NCI-H128 (cell line): ENCODE measurements around the gene INPP5D.
"Not testable (repeated sequence)": the region's sequence is repeated elsewhere in the genome, so short reads cannot be mapped to it uniquely, and the experiment has no call there.

ENCODE experiments used
- DNase-seq: peaks from one replicate; lab custom pipeline; 2025; ENCODE audit not compliant: unreplicated experiment; lab: John Stamatoyannopoulos, UW

Gene INPP5D

DNA sequence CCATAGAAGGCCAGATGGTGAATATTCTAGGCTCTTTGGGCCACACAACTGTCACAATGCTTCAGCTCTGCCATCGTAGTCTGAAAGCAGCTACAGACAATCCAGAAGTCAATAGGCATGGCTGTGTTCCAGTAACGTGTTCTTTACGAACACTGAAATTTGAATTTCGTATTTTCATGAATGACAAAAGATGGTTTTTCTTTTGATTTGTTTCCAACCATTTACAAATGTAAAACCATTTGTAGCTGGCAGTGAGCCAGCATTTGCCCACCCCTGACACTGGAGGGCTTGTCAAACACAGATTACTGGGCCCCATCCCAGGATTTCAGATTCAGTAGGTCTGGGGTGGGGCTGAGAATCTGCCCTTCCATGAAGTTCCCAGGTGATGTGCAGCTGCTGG is 108.3 kb downstream of the INPP5D start:
- no peak for DNase-seq

DNA sequence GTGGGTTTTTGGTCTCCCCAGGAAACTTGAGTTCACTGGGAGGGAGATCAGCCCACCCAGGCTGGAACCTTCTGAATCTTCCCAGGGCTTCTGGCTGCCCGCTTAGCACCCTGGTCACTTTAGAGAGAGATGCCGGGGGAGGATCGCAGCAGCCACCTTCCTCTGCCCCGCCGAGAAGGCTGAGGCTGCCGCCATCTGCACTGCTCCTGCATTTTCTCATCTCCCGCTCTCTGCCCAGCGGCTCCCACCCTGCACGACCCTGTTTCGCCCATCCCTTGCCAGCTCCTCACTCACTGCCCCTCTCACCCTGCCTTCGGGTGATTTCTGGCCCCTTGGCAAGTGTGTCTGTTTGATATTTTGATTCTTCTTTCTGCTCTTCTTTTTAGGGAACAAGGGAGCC is 108.8 kb downstream of the INPP5D start:
- DNase-seq, result no peak

DNA sequence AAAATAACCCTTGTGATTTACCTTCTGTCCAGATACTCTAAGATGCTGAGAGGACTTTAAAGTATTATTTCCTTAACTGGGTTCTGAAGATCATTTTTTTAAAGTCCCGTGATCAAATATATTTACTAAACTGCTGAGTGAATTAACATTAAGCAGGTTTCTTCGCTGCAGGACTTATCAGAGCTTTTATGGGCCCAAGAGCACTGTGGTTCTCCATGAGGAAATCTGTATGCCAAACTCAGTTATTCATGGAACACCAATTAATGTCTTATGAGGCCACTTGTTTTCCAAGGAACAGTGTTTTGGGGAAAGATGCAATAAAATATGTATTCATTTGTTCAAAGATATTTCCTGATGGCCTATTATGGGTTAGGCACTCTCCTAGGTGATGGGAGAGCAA is 111.2 kb downstream of the INPP5D start:
- DNase-seq, result no peak

DNA sequence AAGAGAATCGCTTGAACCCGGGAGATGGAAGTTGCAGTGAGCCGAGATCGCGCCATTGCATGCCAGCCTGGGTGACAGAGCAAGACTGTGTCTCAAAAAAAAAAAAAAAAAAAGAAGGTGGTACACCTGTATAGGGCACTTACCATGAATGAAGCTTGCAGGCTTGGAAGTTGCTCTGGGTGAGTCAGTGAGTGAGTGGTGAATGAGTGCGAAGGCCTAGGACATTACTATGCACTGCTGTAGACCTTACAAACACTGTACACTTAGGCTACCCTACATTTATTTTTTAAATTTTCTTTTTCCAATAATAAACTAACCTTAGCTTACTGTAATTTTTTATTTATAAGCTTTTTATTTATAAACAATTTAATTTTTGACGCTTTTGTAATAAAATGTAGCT is 113.0 kb downstream of the INPP5D start:
- no peak for DNase-seq

DNA sequence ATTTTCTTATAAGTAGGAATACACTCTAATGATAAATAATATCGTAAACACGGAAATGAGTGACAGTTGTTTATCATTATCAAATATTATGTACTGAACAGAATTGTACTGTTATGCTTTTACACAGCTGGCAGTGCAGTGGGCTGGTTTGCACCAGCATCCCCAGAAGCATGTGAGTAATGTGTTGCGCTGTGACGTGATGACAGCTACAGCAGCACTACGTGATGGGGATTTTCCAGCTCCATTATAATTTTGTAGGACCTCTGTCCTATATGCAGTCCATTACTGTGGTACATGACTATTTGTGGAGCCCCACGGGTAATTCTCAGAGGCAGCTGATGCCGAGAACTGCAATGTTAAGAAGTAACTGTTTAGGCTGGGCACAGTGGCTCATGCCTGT is 114.0 kb downstream of the INPP5D start:
- no peak for DNase-seq

DNA sequence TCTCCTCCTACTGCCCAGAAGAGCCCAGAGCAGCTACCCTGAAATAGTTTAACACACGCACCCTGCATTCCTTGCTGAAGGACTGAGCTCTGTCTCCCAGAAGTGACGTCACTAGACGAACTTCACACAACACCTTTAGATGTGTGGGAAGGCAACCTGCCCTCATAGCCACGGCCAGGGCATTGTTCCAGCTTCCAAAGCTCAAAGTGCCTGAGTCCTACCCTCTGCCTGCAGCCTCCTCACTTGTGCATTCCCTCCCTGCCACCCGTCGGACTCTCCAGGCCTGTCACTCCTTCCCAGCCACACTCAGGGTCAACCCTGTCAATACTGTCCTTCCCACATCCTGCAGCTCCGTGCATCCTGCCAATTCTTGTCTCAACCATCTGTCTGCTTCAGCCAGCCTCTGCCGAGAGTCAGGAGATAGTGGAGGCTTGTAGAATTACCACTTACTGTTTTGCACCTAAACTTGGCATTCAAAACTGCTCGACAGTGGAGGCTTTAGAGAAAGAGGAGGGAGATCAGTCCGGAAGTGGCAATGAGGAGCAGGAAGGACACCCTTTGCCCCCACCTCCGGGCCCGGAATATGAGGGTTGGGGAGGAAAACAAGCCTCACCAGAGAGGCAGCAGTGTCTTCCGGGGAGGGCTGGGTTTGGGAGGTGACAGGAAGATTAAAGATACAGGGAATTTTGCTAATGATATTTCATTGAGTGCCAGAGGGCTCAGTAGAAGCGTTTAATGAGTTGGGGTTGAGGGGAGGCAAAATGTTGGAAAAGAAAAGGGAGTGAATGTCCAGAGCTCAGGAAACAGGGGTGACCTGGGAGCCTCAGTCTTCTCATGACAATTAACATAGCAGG is 119.1 kb downstream of the INPP5D start:
- no peak for DNase-seq

DNA sequence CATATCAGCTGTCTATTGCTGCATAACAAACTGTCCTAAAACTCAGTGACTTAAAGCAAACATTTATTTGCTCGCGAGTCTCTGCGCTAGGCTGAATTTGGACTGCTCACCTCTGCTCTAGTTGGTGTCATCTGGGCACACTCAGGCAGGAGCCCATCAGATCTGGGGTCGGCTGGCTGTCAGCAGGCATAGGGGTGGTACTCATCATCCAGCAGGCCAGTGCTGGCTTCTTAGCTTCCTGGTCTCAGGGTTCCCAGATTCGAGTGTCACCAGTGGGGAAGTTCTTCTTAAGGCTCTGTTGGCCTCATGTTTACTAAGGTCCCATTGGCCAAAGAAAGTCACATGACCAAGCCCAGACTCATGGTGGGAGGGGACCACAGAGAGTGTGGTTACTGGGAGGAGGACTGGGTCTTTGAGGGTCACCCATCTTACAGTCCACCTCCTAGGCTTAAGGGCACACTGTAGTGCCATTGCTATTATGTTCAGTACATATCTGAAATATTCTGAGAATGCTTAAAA is 119.8 kb downstream of the INPP5D start:
- DNase-seq, result no peak

DNA sequence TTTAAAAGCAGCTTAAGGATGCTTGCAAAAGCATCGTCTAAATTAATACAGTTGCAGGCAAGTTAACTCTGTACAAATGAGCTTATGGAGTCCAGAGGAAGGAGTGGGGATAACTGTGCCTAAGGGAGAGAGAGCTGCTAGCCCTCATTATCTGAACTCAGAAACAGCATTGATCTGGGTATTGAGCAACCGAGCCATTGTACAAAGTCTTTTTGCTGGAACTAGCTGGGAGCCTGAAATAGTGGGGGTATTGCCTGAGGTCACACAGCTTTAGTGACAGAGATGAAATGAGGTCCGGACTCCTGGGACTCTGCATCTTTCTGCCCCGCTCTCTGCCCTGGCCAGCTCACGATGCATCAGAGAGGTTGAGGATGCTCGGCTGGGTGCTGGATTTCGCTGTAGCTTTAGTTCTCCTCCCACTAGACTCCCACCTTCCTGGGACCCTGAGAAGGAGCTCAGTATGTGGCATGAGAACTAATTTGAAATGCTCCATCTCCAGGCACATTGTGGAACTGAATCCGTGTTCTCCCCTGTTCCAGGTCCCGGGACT is 123.8 kb downstream of the INPP5D start:
- no peak for DNase-seq

DNA sequence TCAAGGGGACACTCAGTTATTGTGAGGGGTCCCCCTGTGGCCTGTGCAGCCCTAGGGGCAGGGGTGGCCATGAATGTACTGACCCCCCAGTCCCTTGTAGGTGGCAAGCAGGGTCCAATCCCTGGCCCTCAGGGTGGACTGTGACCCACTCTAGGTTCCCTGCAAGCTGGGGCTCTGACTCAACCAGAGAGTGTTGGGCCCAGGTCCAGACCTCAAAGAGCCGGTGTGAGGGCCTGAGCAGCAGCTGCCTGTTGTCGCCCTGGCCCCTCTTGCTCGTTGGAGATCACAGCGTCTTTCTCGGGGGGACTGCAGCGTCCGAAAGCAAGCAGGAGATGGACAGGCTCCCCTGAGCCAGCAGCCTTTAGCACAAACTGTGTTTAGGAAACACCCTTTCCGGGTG is 124.5 kb downstream of the INPP5D start:
- DNase-seq, result no peak

DNA sequence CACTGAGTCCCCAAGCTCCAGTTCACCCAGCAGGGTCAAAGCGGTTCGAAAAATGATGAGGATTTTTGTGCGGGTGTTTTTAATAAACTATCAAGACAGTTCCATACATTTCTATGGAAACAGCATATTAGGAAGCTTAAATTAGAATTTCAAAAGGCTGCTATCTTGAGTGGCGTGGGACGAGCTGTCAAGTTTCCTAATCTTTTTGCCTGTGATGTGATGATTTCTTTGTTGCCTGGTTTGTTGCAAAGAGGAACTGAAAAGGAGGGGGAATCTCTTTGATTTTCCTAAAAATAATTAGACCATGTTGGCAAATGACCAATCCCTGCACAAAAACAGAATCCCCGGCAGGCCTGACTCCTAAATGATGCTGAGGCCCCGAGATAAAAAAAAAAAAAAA is 125.2 kb downstream of the INPP5D start:
- no peak for DNase-seq

DNA sequence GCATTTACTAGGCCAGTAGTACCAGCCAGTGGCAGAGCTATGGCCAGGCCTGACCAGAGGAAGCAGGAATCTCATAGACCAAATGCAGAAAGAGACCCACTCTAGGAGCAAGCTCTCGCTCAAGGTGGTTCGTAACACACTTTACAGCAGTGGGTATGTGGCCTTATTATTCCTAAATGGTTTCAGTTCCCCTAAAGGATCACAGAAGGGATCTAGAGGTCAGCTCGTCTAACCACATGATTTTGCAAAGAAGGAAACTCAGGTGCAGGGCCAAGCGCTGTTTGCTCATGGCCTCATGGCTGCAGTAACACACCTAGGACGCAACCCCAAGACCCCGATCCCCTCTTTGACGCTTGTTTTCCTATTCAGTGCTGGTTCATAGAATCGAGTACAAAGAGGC is 125.8 kb downstream of the INPP5D start:
- no peak for DNase-seq

DNA sequence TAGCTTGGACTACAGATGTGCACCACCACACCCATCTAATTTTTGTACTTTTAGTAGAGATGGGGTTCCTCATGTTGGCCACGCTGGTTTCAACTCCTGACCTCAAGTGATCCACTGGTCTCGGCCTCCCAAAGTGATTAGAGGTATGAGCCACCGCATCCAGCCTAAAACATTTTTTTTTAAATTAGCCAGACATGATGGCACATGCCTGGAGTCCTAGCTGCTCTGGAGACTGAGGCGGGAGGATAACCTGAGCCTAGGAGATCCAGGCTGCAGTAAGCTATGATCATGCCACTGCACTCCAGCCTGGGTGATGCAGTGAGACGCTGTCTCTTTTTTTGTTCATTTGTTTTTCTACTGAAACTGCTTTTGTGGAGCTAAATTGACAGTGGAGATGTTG is 126.7 kb downstream of the INPP5D start:
- DNase-seq, result no peak

DNA sequence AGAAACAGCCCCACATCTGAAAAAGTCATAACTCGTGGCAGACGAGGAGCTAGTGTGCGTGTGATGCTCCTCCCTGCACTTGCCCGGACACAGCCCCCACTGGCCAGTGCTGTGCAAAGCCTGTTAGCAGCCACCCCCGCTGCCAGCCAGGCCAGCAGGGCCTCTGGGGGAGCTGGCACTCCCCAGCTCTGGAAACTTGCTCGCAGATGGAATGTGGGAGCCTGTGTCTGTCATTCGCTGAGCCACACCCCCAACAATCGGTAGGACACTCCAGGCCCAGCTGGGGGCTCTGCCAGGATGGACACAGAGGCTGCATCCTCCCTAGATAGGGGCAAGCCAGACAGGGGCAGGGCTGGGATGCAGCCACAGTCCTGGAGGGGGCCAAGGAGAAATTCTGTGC is 128.9 kb downstream of the INPP5D start:
- no peak for DNase-seq

DNA sequence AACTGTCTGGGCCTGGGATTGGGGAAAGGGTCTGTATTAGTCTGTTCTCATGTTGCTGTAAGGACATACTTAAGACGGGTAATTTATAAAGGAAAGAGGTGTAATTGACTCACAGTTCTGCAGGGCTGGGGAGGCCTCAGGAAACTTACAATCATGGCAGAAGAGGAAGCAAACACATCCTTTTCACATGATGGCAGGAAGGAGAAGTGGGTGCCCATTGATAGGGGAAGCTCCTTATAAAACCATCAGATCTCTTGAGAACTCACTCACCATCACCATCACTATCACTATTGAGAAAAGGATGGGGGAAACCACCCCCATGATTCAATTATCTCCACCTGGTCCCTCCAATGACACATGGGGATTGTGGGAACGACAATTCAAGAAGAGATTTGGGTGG is 130.9 kb downstream of the INPP5D start:
- not testable (repeated sequence) for DNase-seq

DNA sequence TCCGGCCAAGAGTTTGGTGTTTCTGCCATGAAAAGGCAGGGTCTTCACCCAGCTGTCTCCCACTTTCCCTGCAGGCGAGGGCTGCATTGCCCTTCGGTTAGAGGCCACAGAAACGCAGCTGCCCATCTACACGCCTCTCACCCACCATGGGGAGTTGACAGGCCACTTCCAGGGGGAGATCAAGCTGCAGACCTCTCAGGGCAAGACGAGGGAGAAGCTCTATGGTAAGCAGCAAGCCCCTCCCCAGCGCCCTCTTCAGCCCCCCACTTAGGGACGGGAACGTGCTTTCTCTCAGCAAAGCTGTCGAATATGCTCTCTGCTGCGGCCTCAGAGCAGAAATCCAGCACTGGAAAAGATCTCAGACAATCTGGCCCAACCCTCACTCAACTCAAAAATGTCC is 133.6 kb downstream of the INPP5D start:
- DNase-seq, result no peak

DNA sequence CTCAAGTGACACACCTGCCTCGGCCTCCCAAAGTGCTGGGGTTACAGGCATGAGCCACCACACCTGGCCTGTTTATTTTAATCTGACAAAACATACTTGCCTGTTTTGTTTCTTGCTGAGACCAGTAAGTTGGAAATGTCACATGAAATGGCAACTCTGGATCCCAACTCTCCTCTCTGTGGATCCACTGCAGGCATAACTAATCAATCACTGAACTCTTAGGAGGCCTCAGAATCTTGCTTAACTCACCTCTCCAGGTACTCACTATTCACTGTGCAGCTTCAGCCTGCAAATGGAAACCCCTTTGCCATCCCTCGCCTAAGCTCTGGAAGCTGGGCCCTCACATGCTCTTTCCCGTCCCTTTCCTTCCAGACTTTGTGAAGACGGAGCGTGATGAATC is 134.9 kb downstream of the INPP5D start:
- no peak for DNase-seq

DNA sequence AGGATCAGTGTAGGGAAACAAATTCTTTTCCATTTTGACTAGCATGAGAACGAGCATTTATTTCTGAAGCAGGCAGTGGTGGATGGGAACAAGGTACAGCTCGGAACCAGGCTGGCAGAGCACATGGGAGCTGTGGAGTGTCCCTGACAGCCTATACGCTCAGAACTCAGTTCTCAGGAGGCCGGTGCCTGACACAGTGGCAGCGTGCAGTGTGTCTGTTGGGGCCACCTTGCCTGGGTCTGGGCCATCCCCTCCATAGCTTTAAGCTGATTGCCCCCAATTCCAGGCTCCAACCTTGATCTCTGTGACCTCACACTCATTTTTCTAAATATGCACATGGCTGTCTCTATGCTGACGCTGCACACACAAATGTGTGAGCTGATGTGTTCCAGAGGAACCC is 136.9 kb downstream of the INPP5D start:
- no peak for DNase-seq

DNA sequence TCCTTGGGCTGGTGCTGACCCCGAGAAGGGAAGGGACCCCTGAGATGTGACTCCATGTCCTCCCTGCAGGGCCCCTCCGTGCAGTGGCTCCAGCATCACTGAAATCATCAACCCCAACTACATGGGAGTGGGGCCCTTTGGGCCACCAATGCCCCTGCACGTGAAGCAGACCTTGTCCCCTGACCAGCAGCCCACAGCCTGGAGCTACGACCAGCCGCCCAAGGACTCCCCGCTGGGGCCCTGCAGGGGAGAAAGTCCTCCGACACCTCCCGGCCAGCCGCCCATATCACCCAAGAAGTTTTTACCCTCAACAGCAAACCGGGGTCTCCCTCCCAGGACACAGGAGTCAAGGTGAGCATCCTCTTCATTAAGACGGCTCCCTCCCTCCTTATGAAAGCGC is 137.9 kb downstream of the INPP5D start:
- DNase-seq, result no peak

DNA sequence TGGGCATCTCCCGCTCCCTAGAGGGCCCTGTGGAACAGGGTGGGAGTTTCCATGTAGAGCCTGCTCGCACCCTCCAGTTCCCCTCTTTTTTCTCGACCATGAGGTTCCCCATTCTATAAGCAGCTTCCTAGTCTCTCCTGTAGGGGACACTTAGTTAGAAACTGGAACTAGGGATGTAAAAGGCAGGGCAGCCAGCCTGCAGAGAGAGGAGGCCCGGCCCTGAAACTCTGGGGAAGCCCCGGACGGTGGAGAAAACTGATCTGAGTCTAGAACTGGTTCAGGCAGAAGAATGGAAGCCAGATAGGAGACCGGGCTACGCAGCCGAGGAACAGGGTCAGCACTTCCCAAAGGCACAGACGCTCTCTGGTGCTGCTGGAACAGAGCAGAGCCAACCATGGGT is 139.7 kb downstream of the INPP5D start:
- no peak for DNase-seq

DNA sequence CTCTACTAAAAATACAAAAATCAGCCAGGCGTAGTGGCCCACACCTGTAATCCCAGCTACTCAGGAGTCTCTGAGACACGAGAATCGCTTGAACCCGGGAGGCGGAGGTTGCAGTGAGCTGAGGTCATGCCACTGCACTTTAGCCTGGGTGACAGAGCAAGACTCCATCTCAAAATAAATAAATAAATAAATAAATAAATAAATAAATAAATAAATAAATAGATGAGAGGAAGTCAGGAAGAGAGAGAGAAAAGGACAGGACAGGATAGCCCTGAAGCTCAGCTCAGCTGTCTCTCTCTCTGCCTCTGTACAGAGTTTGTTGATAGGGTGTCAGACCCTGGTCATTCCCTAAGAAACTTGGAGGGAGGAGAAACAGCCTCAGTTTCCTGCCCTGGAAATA is 140.6 kb downstream of the INPP5D start:
- DNase-seq, result not testable (repeated sequence)

DNA sequence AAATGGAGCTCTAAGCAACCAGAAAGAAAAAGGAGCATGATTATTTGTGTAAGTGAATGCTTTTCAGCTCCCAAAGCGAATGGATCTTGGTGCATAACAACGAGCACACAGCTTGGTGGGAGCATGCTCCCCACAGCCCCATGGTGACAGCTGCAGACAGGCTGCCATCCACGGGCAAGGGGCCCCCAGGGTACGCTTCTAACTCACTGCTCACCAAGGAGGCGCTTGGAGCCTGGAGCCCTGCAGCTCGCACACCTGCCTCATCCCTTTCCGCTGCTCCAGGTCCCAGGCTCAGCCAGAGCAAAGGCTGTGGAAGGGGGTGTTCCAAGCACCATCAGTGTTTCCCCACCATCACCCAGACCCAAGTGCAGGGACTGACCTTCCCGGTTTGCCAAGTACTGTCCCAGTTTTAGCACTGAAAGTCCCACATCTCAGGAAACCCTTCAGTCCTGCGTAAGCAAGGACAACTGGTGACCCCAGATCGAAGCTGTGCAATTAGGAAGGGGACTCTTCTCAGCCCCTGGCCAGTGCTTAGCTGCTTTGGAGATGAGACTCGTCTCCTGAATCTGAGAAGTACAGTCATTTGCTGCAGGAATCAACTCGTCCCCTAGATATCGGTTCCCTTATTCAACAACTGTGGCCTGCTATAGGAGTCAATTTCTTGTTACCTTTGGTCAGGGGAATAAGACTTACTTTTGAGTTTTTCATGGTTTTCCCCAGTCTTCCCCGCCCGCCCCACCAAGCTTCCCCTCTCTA is 141.3 kb downstream of the INPP5D start:
- DNase-seq, result no peak

DNA sequence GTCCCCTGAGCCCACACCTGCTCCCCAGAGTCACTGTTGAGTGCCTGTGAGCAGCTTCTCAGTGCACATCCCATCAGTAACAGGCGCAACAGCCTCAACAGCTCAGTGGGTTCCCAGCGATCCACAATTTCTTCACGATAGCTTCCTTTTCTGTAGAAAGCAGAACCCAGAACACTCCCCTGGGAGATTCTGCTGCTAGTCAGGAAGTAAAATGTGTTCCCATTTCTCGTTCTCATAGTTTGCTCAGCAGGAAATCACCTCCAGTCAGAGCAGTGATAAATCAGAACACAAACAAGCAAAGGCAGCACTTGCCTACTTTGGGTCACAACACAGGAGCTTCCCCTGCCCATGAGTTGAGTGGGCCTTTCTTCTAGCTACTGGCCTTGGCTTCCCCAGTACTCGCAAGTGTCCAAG is 142.4 kb downstream of the INPP5D start:
- no peak for DNase-seq
